GM12878 (cell line): ENCODE data around the gene CHCT1.

ENCODE experiments used
- BMI1 ChIP-seq: fragments of 450-650 bp; IDR thresholded peaks from 2 replicates; pipeline ENCODE4 v1.6.1; 2016; ENCODE audit warnings: mild to moderate bottlenecking, moderate library complexity, borderline replicate concordance
- CEBPB ChIP-seq, 2 experiments: fragments of 150-350 bp in 1 of 2; IDR thresholded peaks; 2 replicates each; pipeline ENCODE4 v1.6.1; 2012 to 2014; ENCODE audit warnings: low read depth in 2 of 2, low read length in 2 of 2, borderline replicate concordance in 1 of 2, inconsistent platforms in 1 of 2
- EZH2 ChIP-seq: IDR thresholded peaks from 2 replicates; pipeline ENCODE4 v1.6.1; 2012; ENCODE audit warnings: low read depth, mild to moderate bottlenecking, control low read depth, inconsistent platforms, low read length, borderline replicate concordance; ENCODE audit not compliant: control insufficient read depth
- HDAC6 ChIP-seq: fragments of 200-600 bp; sonication (generic); IDR thresholded peaks from one replicate; pipeline ENCODE4 v1.8.0; 2017; ENCODE audit warnings: antibody characterized with exemption; ENCODE audit not compliant: unreplicated experiment
- MTA2 ChIP-seq: fragments of 450-650 bp; IDR thresholded peaks from 2 replicates; pipeline ENCODE4 v1.6.1; 2016; ENCODE audit warnings: low read depth, mild to moderate bottlenecking, moderate library complexity
- POLR2A ChIP-seq: IDR thresholded peaks from 2 replicates; pipeline ENCODE4 v1.6.1; 2011; ENCODE audit warnings: low read depth, mild to moderate bottlenecking, low read length
- POLR2AphosphoS5 ChIP-seq: IDR thresholded peaks from 2 replicates; pipeline ENCODE4 v1.6.1; 2011; ENCODE audit warnings: mild to moderate bottlenecking, low read length, inconsistent platforms
- TF ChIP-seq, protein P1 (sequence below), 3 experiments: IDR thresholded peaks in 2 of 3; conservative IDR thresholded peaks in 1 of 3; 2 replicates each; pipeline ENCODE4 v1.5.1; 2011; ENCODE audit warnings: low read depth in 3 of 3, low read length in 3 of 3, mild to moderate bottlenecking in 3 of 3, control low read depth in 2 of 3, moderate library complexity in 2 of 3, inconsistent platforms in 1 of 3, mixed read lengths in 1 of 3; ENCODE audit not compliant: control insufficient read depth in 2 of 3, insufficient read depth in 1 of 3; ENCODE audit errors: extremely low read depth in 1 of 3
- TF ChIP-seq, protein P2 (sequence below): fragments of 450-650 bp; IDR thresholded peaks from 2 replicates; pipeline ENCODE4 v1.6.1; 2016; ENCODE audit warnings: mild to moderate bottlenecking
- TF ChIP-seq, protein P3 (sequence below): IDR thresholded peaks from 2 replicates; pipeline ENCODE4 v1.6.1; 2012; ENCODE audit warnings: low read depth, low read length, improper control_type of control experiment

DNA sequence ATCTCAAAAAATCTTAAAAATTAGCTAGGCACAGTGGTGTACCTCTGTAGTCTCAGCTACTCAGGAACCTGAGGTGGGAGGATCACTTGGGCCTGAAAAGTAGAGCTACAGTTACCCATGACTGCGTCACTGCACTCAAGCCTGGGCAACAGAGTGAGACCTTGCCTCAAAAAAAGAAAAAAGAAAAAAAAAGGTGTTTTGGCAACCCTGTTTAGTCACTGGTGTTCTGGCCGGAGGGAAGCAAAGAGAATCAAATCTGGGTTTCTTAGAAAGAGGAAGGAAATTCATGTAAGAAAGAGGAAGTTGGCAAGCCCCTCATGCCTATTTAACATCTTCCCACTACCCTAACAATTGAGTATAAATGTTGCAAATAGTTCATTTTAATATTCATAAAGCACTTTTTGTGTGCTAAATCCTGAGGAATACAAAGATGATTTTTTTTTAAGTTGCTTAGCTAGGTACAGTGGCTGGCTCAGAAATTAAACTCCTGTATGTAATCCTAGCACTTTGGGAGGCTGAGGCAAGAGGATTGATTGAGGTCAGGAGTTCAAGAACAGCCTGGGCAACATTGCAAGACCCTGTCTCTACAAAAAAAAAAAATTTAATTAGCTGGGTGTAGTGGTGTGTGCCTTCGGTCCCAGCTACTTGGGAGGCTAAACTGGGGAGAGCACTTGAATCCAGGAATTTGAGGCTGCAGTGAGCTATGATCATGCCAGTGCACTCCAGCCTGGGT lies 23.9 kb upstream of the CHCT1 start:
- TF ChIP-seq, protein P1, sequence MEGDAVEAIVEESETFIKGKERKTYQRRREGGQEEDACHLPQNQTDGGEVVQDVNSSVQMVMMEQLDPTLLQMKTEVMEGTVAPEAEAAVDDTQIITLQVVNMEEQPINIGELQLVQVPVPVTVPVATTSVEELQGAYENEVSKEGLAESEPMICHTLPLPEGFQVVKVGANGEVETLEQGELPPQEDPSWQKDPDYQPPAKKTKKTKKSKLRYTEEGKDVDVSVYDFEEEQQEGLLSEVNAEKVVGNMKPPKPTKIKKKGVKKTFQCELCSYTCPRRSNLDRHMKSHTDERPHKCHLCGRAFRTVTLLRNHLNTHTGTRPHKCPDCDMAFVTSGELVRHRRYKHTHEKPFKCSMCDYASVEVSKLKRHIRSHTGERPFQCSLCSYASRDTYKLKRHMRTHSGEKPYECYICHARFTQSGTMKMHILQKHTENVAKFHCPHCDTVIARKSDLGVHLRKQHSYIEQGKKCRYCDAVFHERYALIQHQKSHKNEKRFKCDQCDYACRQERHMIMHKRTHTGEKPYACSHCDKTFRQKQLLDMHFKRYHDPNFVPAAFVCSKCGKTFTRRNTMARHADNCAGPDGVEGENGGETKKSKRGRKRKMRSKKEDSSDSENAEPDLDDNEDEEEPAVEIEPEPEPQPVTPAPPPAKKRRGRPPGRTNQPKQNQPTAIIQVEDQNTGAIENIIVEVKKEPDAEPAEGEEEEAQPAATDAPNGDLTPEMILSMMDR (IDR thresholded peaks at IDR 0.05 in 2 of 3, conservative IDR thresholded peaks at IDR 0.05 in 1 of 3; ENCODE audit: control insufficient read depth in 2 of 3, extremely low read depth in 1 of 3, insufficient read depth in 1 of 3, low read depth in 3 of 3, low read length in 3 of 3) = no peak
- TF ChIP-seq POLR2AphosphoS5 = no peak
- TF ChIP-seq BMI1 = no peak
- peak; percentile 72 for TF ChIP-seq MTA2
- TF ChIP-seq, protein P2, sequence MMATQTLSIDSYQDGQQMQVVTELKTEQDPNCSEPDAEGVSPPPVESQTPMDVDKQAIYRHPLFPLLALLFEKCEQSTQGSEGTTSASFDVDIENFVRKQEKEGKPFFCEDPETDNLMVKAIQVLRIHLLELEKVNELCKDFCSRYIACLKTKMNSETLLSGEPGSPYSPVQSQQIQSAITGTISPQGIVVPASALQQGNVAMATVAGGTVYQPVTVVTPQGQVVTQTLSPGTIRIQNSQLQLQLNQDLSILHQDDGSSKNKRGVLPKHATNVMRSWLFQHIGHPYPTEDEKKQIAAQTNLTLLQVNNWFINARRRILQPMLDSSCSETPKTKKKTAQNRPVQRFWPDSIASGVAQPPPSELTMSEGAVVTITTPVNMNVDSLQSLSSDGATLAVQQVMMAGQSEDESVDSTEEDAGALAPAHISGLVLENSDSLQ = no peak
- TF ChIP-seq POLR2A = no peak
- TF ChIP-seq, protein P3, sequence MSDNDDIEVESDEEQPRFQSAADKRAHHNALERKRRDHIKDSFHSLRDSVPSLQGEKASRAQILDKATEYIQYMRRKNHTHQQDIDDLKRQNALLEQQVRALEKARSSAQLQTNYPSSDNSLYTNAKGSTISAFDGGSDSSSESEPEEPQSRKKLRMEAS = no peak
- TF ChIP-seq EZH2 = no peak
- no peak for TF ChIP-seq CEBPB (IDR thresholded peaks at IDR 0.05; ENCODE audit: borderline replicate concordance in 1 of 2, low read depth in 2 of 2, low read length in 2 of 2)
- TF ChIP-seq HDAC6 = no peak
